ENCODE data around the gene PLEKHO2. TPM values are rescaled to one million over a fixed set of nuclear protein-coding genes. Genes with fewer than 3 reads are reported as not detected.

The PLEKHO2 gene
- total and polyA plus RNA-seq, 10 of the 15 experiments (the other 5 are each of a cell fraction or from before 2014, with no cell fraction given), result 1.4 to 25.6 (median 20.5) TPM

DNA sequence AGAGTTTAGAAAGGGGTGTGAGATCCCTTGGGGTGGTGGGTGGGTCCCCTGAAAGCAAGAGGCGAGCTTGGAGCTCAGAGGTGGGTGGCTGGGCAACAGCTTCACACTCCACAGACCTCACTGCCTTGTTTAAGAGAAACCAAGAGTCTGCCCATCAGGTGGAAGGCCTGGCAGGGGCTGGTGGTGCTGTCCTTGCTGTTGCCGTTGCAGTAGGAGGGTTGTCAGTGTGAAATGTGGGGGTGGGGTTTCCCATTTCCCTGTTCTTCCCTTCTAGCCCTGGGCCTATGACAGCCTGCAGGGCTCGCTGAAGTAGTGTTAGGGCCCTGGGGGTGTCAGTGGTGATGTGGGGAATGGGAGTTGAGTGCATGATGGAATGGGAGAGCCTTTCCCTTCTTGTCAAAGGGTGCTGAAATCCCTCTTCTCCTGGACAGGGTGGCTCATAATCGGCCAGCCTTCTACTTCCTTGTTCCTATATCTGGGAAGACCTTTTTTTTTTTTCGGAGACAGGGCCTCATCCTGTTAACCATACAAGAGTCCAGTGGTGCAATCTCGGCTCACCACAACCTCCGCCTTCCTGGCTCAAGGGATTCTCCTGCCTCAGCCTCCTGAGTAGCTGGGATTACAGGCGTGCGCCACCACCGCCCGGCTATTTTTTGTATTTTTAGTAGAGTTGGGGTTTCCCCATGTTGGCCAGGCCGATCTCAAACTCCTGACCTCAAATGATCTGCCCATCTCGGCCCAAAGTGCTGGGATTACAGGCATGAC is 4.3 kb downstream of the PLEKHO2 start:
- Histone ChIP-seq H3K79me2 (ENCODE audit: control insufficient read depth, insufficient read depth, low read length) (peaks cover 69% of the 10 kb centered on the region), H3K9me3 (replicated peaks; ENCODE audit: control insufficient read depth, insufficient read depth, low read length) (no peaks in the 10 kb centered on the region), H3K9ac (ENCODE audit: control insufficient read depth, insufficient read depth, low read length) (peak overlapping the region; percentile 81; the same call in 1 of the 2 replicates), H3K4me3 (peak overlapping the region; percentile 99), H4K20me1 (ENCODE audit: control insufficient read depth, insufficient read depth) (no peaks in the 10 kb centered on the region), H3K36me3 (ENCODE audit: control insufficient read depth in 2 of 2, insufficient read depth in 2 of 2, low read length in 1 of 2) (peaks cover 5 to 10% of the 10 kb centered on the region in 2 experiments), H3K4me2 (ENCODE audit: control insufficient read depth, insufficient read depth) (peak overlapping the region; percentile 99), H3K27me3 (replicated peaks in 1 of 2; ENCODE audit: control insufficient read depth in 2 of 2, insufficient read depth in 2 of 2, low read length in 1 of 2) (no peaks in the 10 kb centered on the region), H2AFZ (ENCODE audit: control insufficient read depth, low read depth, low read length) (no peak overlapping the region), H3K4me1 (ENCODE audit: control insufficient read depth, insufficient read depth, low read length) (peaks cover 22% of the 10 kb centered on the region), H3K27ac (ENCODE audit: control insufficient read depth, insufficient read depth) (peak overlapping the region; percentile 79)
- DNase-seq (ENCODE audit: low read depth, low spot score), result no peak
- in situ Hi-C loops (cut with MboI), result no loop called here
- intact Hi-C loops (cut with micrococcal nuclease; ENCODE audit: unreplicated experiment), result loop anchor here (1.0 kb wide), 1 partner anchor 47 kb away; no protein-coding TSS in a partner anchor
- ChIA-PET POLR2A (interaction anchor here (0.7 to 5.3 kb wide), 11 partner anchors 10 to 1576 kb away, joined by 3 to 127 read pairs (median 6); partner anchors contain the start of gene PIF1), RAD21 (ENCODE audit: unreplicated experiment) (interaction anchor here (0.6 to 6.8 kb wide), 14 partner anchors 10 to 296 kb away, joined by 3 to 129 read pairs (median 4); partner anchors contain the start of gene PIF1), SMC1A (ENCODE audit: uncharacterized antibody, unreplicated experiment) (interaction anchor here (0.6 to 6.5 kb wide), 18 partner anchors 9 to 61 kb away, joined by 3 to 116 read pairs (median 4); no protein-coding TSS in a partner anchor), CTCF (interaction anchor here (0.5 to 5.1 kb wide), 12 partner anchors 11 to 194 kb away, joined by 3 to 78 read pairs (median 4); no protein-coding TSS in a partner anchor)
- ATAC-seq, result peak; percentile 4
- TF ChIP-seq FOS (IDR thresholded peaks at IDR 0.05; ENCODE audit: borderline replicate concordance, extremely low read depth, insufficient read length), result no peak
- no peak for TF ChIP-seq TCF12 (IDR thresholded peaks at IDR 0.05; ENCODE audit: low read depth, low read length)
- TF ChIP-seq, protein P1, sequence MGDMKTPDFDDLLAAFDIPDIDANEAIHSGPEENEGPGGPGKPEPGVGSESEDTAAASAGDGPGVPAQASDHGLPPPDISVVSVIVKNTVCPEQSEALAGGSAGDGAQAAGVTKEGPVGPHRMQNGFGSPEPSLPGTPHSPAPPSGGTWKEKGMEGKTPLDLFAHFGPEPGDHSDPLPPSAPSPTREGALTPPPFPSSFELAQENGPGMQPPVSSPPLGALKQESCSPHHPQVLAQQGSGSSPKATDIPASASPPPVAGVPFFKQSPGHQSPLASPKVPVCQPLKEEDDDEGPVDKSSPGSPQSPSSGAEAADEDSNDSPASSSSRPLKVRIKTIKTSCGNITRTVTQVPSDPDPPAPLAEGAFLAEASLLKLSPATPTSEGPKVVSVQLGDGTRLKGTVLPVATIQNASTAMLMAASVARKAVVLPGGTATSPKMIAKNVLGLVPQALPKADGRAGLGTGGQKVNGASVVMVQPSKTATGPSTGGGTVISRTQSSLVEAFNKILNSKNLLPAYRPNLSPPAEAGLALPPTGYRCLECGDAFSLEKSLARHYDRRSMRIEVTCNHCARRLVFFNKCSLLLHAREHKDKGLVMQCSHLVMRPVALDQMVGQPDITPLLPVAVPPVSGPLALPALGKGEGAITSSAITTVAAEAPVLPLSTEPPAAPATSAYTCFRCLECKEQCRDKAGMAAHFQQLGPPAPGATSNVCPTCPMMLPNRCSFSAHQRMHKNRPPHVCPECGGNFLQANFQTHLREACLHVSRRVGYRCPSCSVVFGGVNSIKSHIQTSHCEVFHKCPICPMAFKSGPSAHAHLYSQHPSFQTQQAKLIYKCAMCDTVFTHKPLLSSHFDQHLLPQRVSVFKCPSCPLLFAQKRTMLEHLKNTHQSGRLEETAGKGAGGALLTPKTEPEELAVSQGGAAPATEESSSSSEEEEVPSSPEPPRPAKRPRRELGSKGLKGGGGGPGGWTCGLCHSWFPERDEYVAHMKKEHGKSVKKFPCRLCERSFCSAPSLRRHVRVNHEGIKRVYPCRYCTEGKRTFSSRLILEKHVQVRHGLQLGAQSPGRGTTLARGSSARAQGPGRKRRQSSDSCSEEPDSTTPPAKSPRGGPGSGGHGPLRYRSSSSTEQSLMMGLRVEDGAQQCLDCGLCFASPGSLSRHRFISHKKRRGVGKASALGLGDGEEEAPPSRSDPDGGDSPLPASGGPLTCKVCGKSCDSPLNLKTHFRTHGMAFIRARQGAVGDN (IDR thresholded peaks at IDR 0.05), result no peak
- TF ChIP-seq MEF2A (IDR thresholded peaks at IDR 0.05; ENCODE audit: insufficient read depth, low read depth, low read length), result no peak
- no peak for TF ChIP-seq NFYB (IDR thresholded peaks at IDR 0.05; ENCODE audit: insufficient read depth, low read depth, low read length)
- TF ChIP-seq, protein P2, sequence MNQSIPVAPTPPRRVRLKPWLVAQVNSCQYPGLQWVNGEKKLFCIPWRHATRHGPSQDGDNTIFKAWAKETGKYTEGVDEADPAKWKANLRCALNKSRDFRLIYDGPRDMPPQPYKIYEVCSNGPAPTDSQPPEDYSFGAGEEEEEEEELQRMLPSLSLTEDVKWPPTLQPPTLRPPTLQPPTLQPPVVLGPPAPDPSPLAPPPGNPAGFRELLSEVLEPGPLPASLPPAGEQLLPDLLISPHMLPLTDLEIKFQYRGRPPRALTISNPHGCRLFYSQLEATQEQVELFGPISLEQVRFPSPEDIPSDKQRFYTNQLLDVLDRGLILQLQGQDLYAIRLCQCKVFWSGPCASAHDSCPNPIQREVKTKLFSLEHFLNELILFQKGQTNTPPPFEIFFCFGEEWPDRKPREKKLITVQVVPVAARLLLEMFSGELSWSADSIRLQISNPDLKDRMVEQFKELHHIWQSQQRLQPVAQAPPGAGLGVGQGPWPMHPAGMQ (IDR thresholded peaks at IDR 0.05; ENCODE audit: borderline replicate concordance), result no peak
- no peak for TF ChIP-seq JUNB (IDR thresholded peaks at IDR 0.05)
- no peak for TF ChIP-seq MTA2 (IDR thresholded peaks at IDR 0.05; ENCODE audit: low read depth)
- TF ChIP-seq ZBED1 (IDR thresholded peaks at IDR 0.05; ENCODE audit: borderline replicate concordance), result no peak
- TF ChIP-seq NR2C1 (IDR thresholded peaks at IDR 0.05), result no peak
- TF ChIP-seq MYC (IDR thresholded peaks at IDR 0.05; ENCODE audit: insufficient read depth, insufficient read length, insufficient replicate concordance, low read length, severe bottlenecking), result no peak
- no peak for TF ChIP-seq GABPA (IDR thresholded peaks at IDR 0.05; ENCODE audit: low read depth)
- no peak for FAIRE-seq
- BruUV-seq (replicated peaks), result no TSS peak
- WGBS (ENCODE audit: insufficient coverage, insufficient replicate concordance, low lambda C conversion rate, missing lambda C conversion rate), result 21% methylated on average over 13 of the region's 13 CpGs
